ENCODE results near the gene GAS6. TPM values are rescaled to one million over a fixed set of nuclear protein-coding genes. Genes with fewer than 3 reads are reported as not detected.

The GAS6 gene
- total RNA-seq, 1 donor from 2014 or later, result 502 TPM

GRCh38 chr13:113855931-113856715 is 7.8 kb downstream of the GAS6 start:
- no peak overlapping the region for H3K4me3 ChIP-seq
- H3K27ac ChIP-seq, result no peak overlapping the region
- no peaks in the 10 kb centered on the region for H3K27me3 ChIP-seq
- H3K9me3 ChIP-seq, result no peaks in the 10 kb centered on the region
- no peak for DNase-seq (ENCODE audit: low spot score in 2 of 2)
- intact Hi-C loops (cut with DNase I), result no loop called here
- peaks cover 23 to 52% of the 10 kb centered on the region in 2 donors for H3K4me1 ChIP-seq
- H3K36me3 ChIP-seq, result peaks cover 0 to 4% of the 10 kb centered on the region in 2 donors
- TF ChIP-seq, protein P1, sequence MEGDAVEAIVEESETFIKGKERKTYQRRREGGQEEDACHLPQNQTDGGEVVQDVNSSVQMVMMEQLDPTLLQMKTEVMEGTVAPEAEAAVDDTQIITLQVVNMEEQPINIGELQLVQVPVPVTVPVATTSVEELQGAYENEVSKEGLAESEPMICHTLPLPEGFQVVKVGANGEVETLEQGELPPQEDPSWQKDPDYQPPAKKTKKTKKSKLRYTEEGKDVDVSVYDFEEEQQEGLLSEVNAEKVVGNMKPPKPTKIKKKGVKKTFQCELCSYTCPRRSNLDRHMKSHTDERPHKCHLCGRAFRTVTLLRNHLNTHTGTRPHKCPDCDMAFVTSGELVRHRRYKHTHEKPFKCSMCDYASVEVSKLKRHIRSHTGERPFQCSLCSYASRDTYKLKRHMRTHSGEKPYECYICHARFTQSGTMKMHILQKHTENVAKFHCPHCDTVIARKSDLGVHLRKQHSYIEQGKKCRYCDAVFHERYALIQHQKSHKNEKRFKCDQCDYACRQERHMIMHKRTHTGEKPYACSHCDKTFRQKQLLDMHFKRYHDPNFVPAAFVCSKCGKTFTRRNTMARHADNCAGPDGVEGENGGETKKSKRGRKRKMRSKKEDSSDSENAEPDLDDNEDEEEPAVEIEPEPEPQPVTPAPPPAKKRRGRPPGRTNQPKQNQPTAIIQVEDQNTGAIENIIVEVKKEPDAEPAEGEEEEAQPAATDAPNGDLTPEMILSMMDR (IDR thresholded peaks at IDR 0.05), result no peak

- H3K27me3 ChIP-seq, result no peaks in the 10 kb centered on the region
- no peak overlapping the region for H3K4me3 ChIP-seq
- no peaks in the 10 kb centered on the region for H3K9me3 ChIP-seq
- peaks cover 0 to 4% of the 10 kb centered on the region in 2 donors for H3K36me3 ChIP-seq
- peak overlapping the region in 1 of 2 donors; percentile 29 for H3K27ac ChIP-seq
- peaks cover 23 to 46% of the 10 kb centered on the region in 2 donors for H3K4me1 ChIP-seq
- TF ChIP-seq, protein P1 (IDR thresholded peaks at IDR 0.05), result no peak
- no peak for DNase-seq (ENCODE audit: low spot score in 2 of 2)
- intact Hi-C loops (cut with DNase I), result no loop called here
These were observed 8.6 kb downstream of the GAS6 start for GRCh38 chr13:113855012-113855921.

GRCh38 chr13:113854238-113855011 is 9.5 kb downstream of the GAS6 start:
- Histone ChIP-seq H3K36me3 (peaks cover 0 to 1% of the 10 kb centered on the region in 2 donors), H3K27me3 (no peaks in the 10 kb centered on the region), H3K4me3 (no peak overlapping the region), H3K27ac (peak overlapping the region in 1 of 2 donors; percentile 29), H3K4me1 (peaks cover 23 to 51% of the 10 kb centered on the region in 2 donors), H3K9me3 (no peaks in the 10 kb centered on the region)
- TF ChIP-seq, protein P1 (IDR thresholded peaks at IDR 0.05), result no peak
- no peak for DNase-seq (ENCODE audit: low spot score in 2 of 2)
- intact Hi-C loops (cut with DNase I), result no loop called here

- H3K27me3 ChIP-seq, result no peaks in the 10 kb centered on the region
These were observed 10.2 kb downstream of the GAS6 start for GRCh38 chr13:113853518-113854237.

More at GRCh38 chr13:113853518-113854237, 10.2 kb downstream of the GAS6 start:
- Histone ChIP-seq H3K36me3 (no peaks in the 10 kb centered on the region), H3K27ac (no peak overlapping the region), H3K4me1 (peaks cover 29 to 58% of the 10 kb centered on the region in 2 donors), H3K9me3 (no peaks in the 10 kb centered on the region), H3K4me3 (no peak overlapping the region)
- no peak for DNase-seq (ENCODE audit: low spot score in 2 of 2)
- intact Hi-C loops (cut with DNase I), result no loop called here
- TF ChIP-seq, protein P1 (IDR thresholded peaks at IDR 0.05), result no peak
